GM19455 (cell line): ENCODE data around the gene U2AF1L4.
"Not testable (repeated sequence)": the region's sequence is repeated elsewhere in the genome, so short reads cannot be mapped to it uniquely, and the experiment has no call there.

Experiments used
- ATAC-seq: cut with Tn5 transposase; IDR thresholded peaks from one replicate; pipeline ENCODE4 v1.9.1; 2021; ENCODE audit not compliant: unreplicated experiment

U2AF1L4 gene

GRCh38 chr19:35781650-35782049, 36.4 kb upstream of the U2AF1L4 start:
- no peak for ATAC-seq

GRCh38 chr19:35780717-35781116, 35.5 kb upstream of the U2AF1L4 start:
- ATAC-seq: no peak

GRCh38 chr19:35780058-35780457, 34.8 kb upstream of the U2AF1L4 start:
- ATAC-seq: no peak

- no peak for ATAC-seq
These were observed 33.8 kb upstream of the U2AF1L4 start for GRCh38 chr19:35779033-35779432.

GRCh38 chr19:35777961-35778360, 32.7 kb upstream of the U2AF1L4 start:
- no peak for ATAC-seq

GRCh38 chr19:35777086-35777841, 32.0 kb upstream of the U2AF1L4 start:
- no peak for ATAC-seq

- ATAC-seq: no peak
These were observed 31.0 kb upstream of the U2AF1L4 start for GRCh38 chr19:35776102-35776788.

- peak; percentile 91 for ATAC-seq
These were observed 30.3 kb upstream of the U2AF1L4 start, which contains the start of gene ARHGAP33 for GRCh38 chr19:35775298-35776101. ARHGAP33 (plus strand) TSS chr19:35775564; CDS start chr19:35775659, 95 bp downstream.

GRCh38 chr19:35775046-35775297, 29.8 kb upstream of the U2AF1L4 start:
- ATAC-seq: no peak

- ATAC-seq: no peak
These were observed 29.2 kb upstream of the U2AF1L4 start for GRCh38 chr19:35774274-35775045.

- ATAC-seq: no peak
These were observed 28.0 kb upstream of the U2AF1L4 start for GRCh38 chr19:35773020-35773806.

GRCh38 chr19:35772362-35772761, 27.1 kb upstream of the U2AF1L4 start:
- ATAC-seq: not testable (repeated sequence)

- ATAC-seq: no peak
These were observed 22.8 kb upstream of the U2AF1L4 start for GRCh38 chr19:35768082-35768421.

- no peak for ATAC-seq
These were observed 22.3 kb upstream of the U2AF1L4 start for GRCh38 chr19:35767288-35768081.

GRCh38 chr19:35766571-35767104, 21.4 kb upstream of the U2AF1L4 start:
- no peak for ATAC-seq

GRCh38 chr19:35764432-35765315, 19.5 kb upstream of the U2AF1L4 start:
- no peak for ATAC-seq

GRCh38 chr19:35760711-35761349, 15.6 kb upstream of the U2AF1L4 start:
- no peak for ATAC-seq

- no peak for ATAC-seq
These were observed 14.5 kb upstream of the U2AF1L4 start for GRCh38 chr19:35759697-35760096.
